Suprapubic skin (tissue), 4 donors: ENCODE results near the gene MT1A. TPM values are rescaled to one million over a fixed set of nuclear protein-coding genes. Genes with fewer than 3 reads are reported as not detected.

ENCODE experiments used
- DNase-seq, 2 donors: peaks; one replicate each; pipeline ENCODE4 v3.0.0-alpha.2; 2019; ENCODE audit warnings: low spot score in 2 of 2
- H3K27ac ChIP-seq: fragments of 200-600 bp; sonication (generic); one replicate; pipeline ENCODE4 v1.5.1; 2019
- H3K27me3 ChIP-seq: fragments of 200-600 bp; sonication (generic); one replicate; pipeline ENCODE4 v1.5.1; 2019
- H3K36me3 ChIP-seq: fragments of 200-600 bp; sonication (generic); one replicate; pipeline ENCODE4 v1.5.1; 2019
- H3K4me1 ChIP-seq: fragments of 200-600 bp; sonication (generic); one replicate; pipeline ENCODE4 v1.5.1; 2019
- H3K4me3 ChIP-seq: fragments of 200-600 bp; sonication (generic); one replicate; pipeline ENCODE4 v1.5.1; 2019; ENCODE audit warnings: mild to moderate bottlenecking
- H3K9me3 ChIP-seq: fragments of 200-600 bp; sonication (generic); one replicate; pipeline ENCODE4 v1.5.1; 2019
- CTCF ChIP-seq, 2 donors: fragments of 200-600 bp in 1 of 2; fragments of 450-650 bp in 1 of 2; sonication (generic) in 1 of 2; IDR thresholded peaks; one replicate each; pipeline ENCODE4 v1.5.1; 2016 to 2019; ENCODE audit warnings: antibody characterized with exemption in 2 of 2, mild to moderate bottlenecking in 1 of 2, moderate library complexity in 1 of 2
- EP300 ChIP-seq: sonication (generic); formaldehyde crosslinking; IDR thresholded peaks from one replicate; pipeline ENCODE4 v1.6.1; 2017; ENCODE audit warnings: antibody characterized with exemption
- POLR2A ChIP-seq, 2 donors: fragments of 450-650 bp; IDR thresholded peaks; one replicate each; pipeline ENCODE4 v1.6.1; 2017; ENCODE audit warnings: antibody characterized with exemption in 2 of 2, mild to moderate bottlenecking in 2 of 2, moderate library complexity in 2 of 2
- POLR2AphosphoS5 ChIP-seq, 3 donors: sonication (generic); formaldehyde crosslinking; IDR thresholded peaks; one replicate each; pipeline ENCODE4 v1.6.1; 2017; ENCODE audit warnings: antibody characterized with exemption in 3 of 3
- WGBS: methylation state at CpG from one replicate; pipeline ENCODE4 v1.1.5; 2018; 5-methylcytosine and 5-hydroxymethylcytosine counted together
- total RNA-seq, 4 donors: library from RNA; depleted of rRNA; stranded (reverse); fragments of >200 nt; gene quantifications; one replicate each; pipeline ENCODE4 v1.1.0, GENCODE V29; 2016

The MT1A gene
- total RNA-seq, 4 donors from 2014 or later: 5.2 to 93.7 (median 29.4) TPM

GRCh38 chr16:56689171-56689570 lies 50.7 kb downstream of the MT1A start:
- no peak for DNase-seq
- WGBS: 66% methylated on average over 3 of the region's 3 CpGs
- H3K36me3 ChIP-seq: no peaks in the 10 kb centered on the region
- H3K9me3 ChIP-seq: no peaks in the 10 kb centered on the region
- no peak overlapping the region for H3K4me3 ChIP-seq
- TF ChIP-seq POLR2AphosphoS5 (IDR thresholded peaks at IDR 0.05) (no peak), CTCF (IDR thresholded peaks at IDR 0.05) (no peak), EP300 (no peak), POLR2A (IDR thresholded peaks at IDR 0.05) (no peak)
- peaks cover 36% of the 10 kb centered on the region for H3K4me1 ChIP-seq
- no peaks in the 10 kb centered on the region for H3K27me3 ChIP-seq
- no peak overlapping the region for H3K27ac ChIP-seq

Other genes with a start within 250 kb of the MT1A start
- 100 to 1,000 TPM; 110 to 130 (median 126) TPM for gene AMFR, start 213.1 kb upstream of the MT1A start, total RNA-seq
- 10 to 100 TPM; 36.9 to 49.8 (median 39.9) TPM for gene NUDT21, start 187.3 kb upstream of the MT1A start, total RNA-seq
- 10 to 100 TPM; 23.8 to 31.9 (median 25.8) TPM for gene OGFOD1, start 187.1 kb upstream of the MT1A start, total RNA-seq
- 100 to 1,000 TPM in 2 of 4 donors, 10 to 100 TPM in 2; 79.2 to 237 (median 99.2) TPM for gene BBS2, start 118.6 kb upstream of the MT1A start, total RNA-seq
- gene MT4, start 73.6 kb upstream of the MT1A start, total RNA-seq: 1,000 to 10,000 TPM in 1 of 4 donors, 100 to 1,000 TPM in 2, not detected in 1; 113 to 1,552 (median 179) TPM
- gene MT3, start 49.1 kb upstream of the MT1A start, total RNA-seq: not detected
- 1,000 to 10,000 TPM in 1 of 4 donors, 100 to 1,000 TPM in 3; 375 to 1,014 (median 463) TPM for gene MT2A, start 30.1 kb upstream of the MT1A start, total RNA-seq
- 1,000 to 10,000 TPM in 1 of 4 donors, 100 to 1,000 TPM in 3; 454 to 1,259 (median 584) TPM for gene MT1E, start 12.9 kb upstream of the MT1A start, total RNA-seq
- 10 to 100 TPM; 13.6 to 41.7 (median 20.5) TPM for gene MT1M, start 6.0 kb upstream of the MT1A start, total RNA-seq
- not detected for gene MT1B, start 13.2 kb downstream of the MT1A start, total RNA-seq
- gene MT1F, start 19.3 kb downstream of the MT1A start, total RNA-seq: 10 to 100 TPM in 3 of 4 donors, 1 to 10 TPM in 1; 5.6 to 16.6 (median 12.9) TPM
- 100 to 1,000 TPM in 1 of 4 donors, 10 to 100 TPM in 3; 35.9 to 117 (median 62.7) TPM for gene MT1G, start 29.4 kb downstream of the MT1A start, total RNA-seq
- 10 to 100 TPM in 2 of 4 donors, 1 to 10 TPM in 2; 1.9 to 23.9 (median 11.9) TPM for gene MT1H, start 31.1 kb downstream of the MT1A start, total RNA-seq
- 1,000 to 10,000 TPM; 2,588 to 6,426 (median 4,304) TPM for gene MT1X, start 43.8 kb downstream of the MT1A start, total RNA-seq
- 10 to 100 TPM; 27.9 to 56.6 (median 44.1) TPM for gene NUP93, start 91.5 kb downstream of the MT1A start, total RNA-seq
- under 1 TPM in 1 of 4 donors, not detected in 3; 0.13 TPM for gene SLC12A3, start 226.5 kb downstream of the MT1A start, total RNA-seq